HepG2 (cell line): ENCODE data around the gene GRK6. TPM values are rescaled to one million over a fixed set of nuclear protein-coding genes. Genes with fewer than 3 reads are reported as not detected.

Source experiments
- ATAC-seq: fragments of 200-7000 bp; cut with Tn5 transposase; 3 replicates; pipeline ENCODE4 v1.9.1; 2020; ENCODE audit warnings: mild to moderate bottlenecking, moderate library complexity
- BruUV-seq: library from RNA; stranded (reverse); fragments of 400-500 nt; replicated peaks from 2 replicates; lab custom pipeline; 2021; lab: Mats Ljungman, UMichigan
- CTCF ChIA-PET: fragments of 300-600 bp; formaldehyde crosslinking; extraction: SDS; loops from one replicate; lab custom pipeline; 2021; ENCODE audit warnings: low total read pairs, inconsistent platforms, low intra/inter-chr PET ratio; lab: Yijun Ruan, JAX
- POLR2A ChIA-PET: fragments of 350-600 bp; sonication (Branson Sonifier 250); formaldehyde crosslinking; loops from one replicate; lab custom pipeline; 2020; ENCODE audit warnings: antibody characterized with exemption, inconsistent platforms; lab: Yijun Ruan, JAX
- DNase-seq: peaks from one replicate; pipeline ENCODE4 v3.0.0-alpha.2; 2015; ENCODE audit warnings: low spot score
- FAIRE-seq: peaks from 3 replicates; lab custom pipeline; 2011; peaks lifted over from hg19 to GRCh38; lab: Jason Lieb, UNC
- H2AFZ ChIP-seq: one replicate; pipeline ENCODE4 v1.6.1; 2011; ENCODE audit warnings: low read length, inconsistent platforms
- H3K27ac ChIP-seq: fragments of 300-600 bp; 3 replicates; pipeline ENCODE4 v1.8.0; 2011; ENCODE audit warnings: mixed run types, mild to moderate bottlenecking, mixed read lengths, low read length, inconsistent platforms; ENCODE audit not compliant: insufficient read depth; ENCODE audit errors: extremely low read length
- H3K27me3 ChIP-seq, 2 experiments: fragments of 200-600 bp in 1 of 2; 2 replicates in 1 of 2; 3 replicates in 1 of 2; pipeline versions ENCODE4 v1.6.0 to v1.8.0; 2011; ENCODE audit warnings: low read length in 2 of 2, mild to moderate bottlenecking in 2 of 2, moderate library complexity in 2 of 2, inconsistent platforms in 1 of 2; ENCODE audit not compliant: insufficient read depth in 2 of 2, control insufficient read depth in 1 of 2
- H3K36me3 ChIP-seq, 2 experiments: fragments of 200-600 bp in 1 of 2; replicated peaks in 1 of 2; 2 replicates in 1 of 2; 3 replicates in 1 of 2; pipeline versions ENCODE4 v1.5.1 to v1.8.0; 2011; ENCODE audit warnings: low read length in 2 of 2, inconsistent platforms in 1 of 2; ENCODE audit not compliant: insufficient read depth in 2 of 2, control insufficient read depth in 1 of 2
- H3K4me1 ChIP-seq: 2 replicates; pipeline ENCODE4 v1.5.1; 2012; ENCODE audit warnings: low read length, inconsistent platforms; ENCODE audit not compliant: insufficient read depth
- H3K4me2 ChIP-seq: 2 replicates; pipeline ENCODE4 v1.6.0; 2011; ENCODE audit warnings: low read depth, low read length, inconsistent platforms
- H3K4me3 ChIP-seq, 3 experiments: fragments of 200-600 bp in 1 of 3; sonication (generic), shearing (Covaris generic) in 1 of 3; replicated peaks in 1 of 3; 2 replicates each; pipeline ENCODE4 v1.5.1; 2011 to 2016; ENCODE audit warnings: low read length in 3 of 3, inconsistent platforms in 2 of 3, low read depth in 2 of 3, mild to moderate bottlenecking in 2 of 3, control low read depth in 1 of 3, mixed read lengths in 1 of 3; ENCODE audit not compliant: insufficient read depth in 1 of 3
- H3K79me2 ChIP-seq: one replicate; pipeline ENCODE4 v1.6.1; 2011; ENCODE audit warnings: low read length, inconsistent platforms; ENCODE audit not compliant: insufficient read depth
- H3K9ac ChIP-seq: 2 replicates; pipeline ENCODE4 v1.6.0; 2011; ENCODE audit warnings: mild to moderate bottlenecking, low read depth, low read length, inconsistent platforms; ENCODE audit not compliant: insufficient read depth
- H3K9me3 ChIP-seq: 2 replicates; pipeline ENCODE4 v1.5.1; 2012; ENCODE audit warnings: mild to moderate bottlenecking, low read length
- H4K20me1 ChIP-seq: 2 replicates; pipeline ENCODE4 v1.6.0; 2011; ENCODE audit warnings: inconsistent platforms, mild to moderate bottlenecking, low read length, moderate library complexity; ENCODE audit not compliant: insufficient read depth
- ATF3 ChIP-seq: sonication (generic); formaldehyde crosslinking; IDR thresholded peaks from 2 replicates; pipeline ENCODE4 v1.4.0; 2020; ENCODE audit warnings: missing genetic modification reagents
- ATF4 ChIP-seq, 2 experiments: fragments of 450-650 bp in 1 of 2; sonication (generic) in 1 of 2; formaldehyde crosslinking; IDR thresholded peaks; 2 replicates each; pipeline versions ENCODE4 v1.5.0 to v1.8.0; 2020 to 2022; ENCODE audit warnings: mild to moderate bottlenecking in 1 of 2, missing genetic modification reagents in 1 of 2
- FLYWCH1 ChIP-seq: sonication (generic); formaldehyde crosslinking; IDR thresholded peaks from 2 replicates; pipeline ENCODE4 v1.8.1; 2023; ENCODE audit warnings: mild to moderate bottlenecking, missing genetic modification reagents
- MTF1 ChIP-seq: sonication (generic); formaldehyde crosslinking; IDR thresholded peaks from 2 replicates; pipeline ENCODE4 v1.5.0; 2020; ENCODE audit warnings: missing genetic modification reagents
- MZF1 ChIP-seq: sonication (generic); formaldehyde crosslinking; IDR thresholded peaks from 2 replicates; pipeline ENCODE4 v1.8.1; 2023; ENCODE audit warnings: mild to moderate bottlenecking, missing genetic modification reagents, borderline replicate concordance
- PTBP1 ChIP-seq: fragments of 200-400 bp; formaldehyde crosslinking; IDR thresholded peaks from 2 replicates; pipeline ENCODE4 v1.6.1; 2018; ENCODE audit warnings: low read length, low read depth; ENCODE audit not compliant: poor library complexity, severe bottlenecking
- SIN3A ChIP-seq: IDR thresholded peaks from 2 replicates; pipeline ENCODE4 v1.6.1; 2011; ENCODE audit warnings: low read depth, mild to moderate bottlenecking, control low read depth, low read length, borderline replicate concordance
- SNAI1 ChIP-seq: sonication (generic); formaldehyde crosslinking; IDR thresholded peaks from 2 replicates; pipeline ENCODE4 v1.5.0; 2020; ENCODE audit warnings: mild to moderate bottlenecking, missing genetic modification reagents, borderline replicate concordance
- SP4 ChIP-seq: sonication (generic); formaldehyde crosslinking; IDR thresholded peaks from 2 replicates; pipeline ENCODE4 v1.8.1; 2023; ENCODE audit warnings: mild to moderate bottlenecking, missing genetic modification reagents
- TOPORS ChIP-seq: sonication (generic); formaldehyde crosslinking; IDR thresholded peaks from 2 replicates; pipeline ENCODE4 v1.8.0; 2023; ENCODE audit warnings: mild to moderate bottlenecking, missing genetic modification reagents
- ZBTB49 ChIP-seq: sonication (generic); formaldehyde crosslinking; IDR thresholded peaks from 2 replicates; pipeline ENCODE4 v1.4.0; 2020; ENCODE audit warnings: missing genetic modification reagents, borderline replicate concordance
- ZBTB7B ChIP-seq: sonication (generic); formaldehyde crosslinking; IDR thresholded peaks from 2 replicates; pipeline ENCODE4 v1.4.0; 2020; ENCODE audit warnings: missing genetic modification reagents
- ZFX ChIP-seq: sonication (generic); formaldehyde crosslinking; IDR thresholded peaks from 2 replicates; pipeline ENCODE4 v1.4.0; 2020; ENCODE audit warnings: mild to moderate bottlenecking, low read depth, missing genetic modification reagents, moderate library complexity
- ZNF275 ChIP-seq: sonication (generic); formaldehyde crosslinking; IDR thresholded peaks from 2 replicates; pipeline ENCODE4 v1.8.0; 2022; ENCODE audit warnings: missing genetic modification reagents, mild to moderate bottlenecking, inconsistent platforms, borderline replicate concordance
- ZNF382 ChIP-seq: sonication (generic); formaldehyde crosslinking; IDR thresholded peaks from 2 replicates; pipeline ENCODE4 v1.5.0; 2020; ENCODE audit warnings: missing genetic modification reagents, mild to moderate bottlenecking, borderline replicate concordance
- ZNF572 ChIP-seq: sonication (generic); formaldehyde crosslinking; IDR thresholded peaks from 2 replicates; pipeline ENCODE4 v1.5.1; 2020; ENCODE audit warnings: mild to moderate bottlenecking, missing genetic modification reagents
- ZNF710 ChIP-seq: sonication (generic); formaldehyde crosslinking; IDR thresholded peaks from 2 replicates; pipeline ENCODE4 v1.5.0; 2020; ENCODE audit warnings: mild to moderate bottlenecking, missing genetic modification reagents, borderline replicate concordance
- WGBS: methylation state at CpG from one replicate; pipeline ENCODE4 v1.1.6; 2017; ENCODE audit warnings: low lambda C conversion rate; 5-methylcytosine and 5-hydroxymethylcytosine counted together
- in situ Hi-C: cut with HindIII; loops from 2 replicates; pipeline ENCODE4 v1.10.0; 2017; ENCODE audit warnings: low pct_unique_long_range_greater_than_20kb; ENCODE audit not compliant: extremely low pct_ligation_motif_present
- intact Hi-C: fragments of 100-400 bp; cut with micrococcal nuclease; formaldehyde crosslinking; loops from one replicate; pipeline ENCODE4 v1.10.0; 2022; ENCODE audit not compliant: unreplicated experiment
- polyA plus RNA-seq, 8 experiments: library from polyadenylated mRNA; depleted of rRNA in 3 of 8; stranded (reverse) in 7 of 8; unstranded in 1 of 8; fragments of >200 nt; fragmentation: Illumina TruSeq in 4 of 8; extraction: Trizol in 4 of 8; gene quantifications; 2 replicates each; pipeline versions ENCODE4 v1.2.1 to v1.2.3, GENCODE V29; 2011 to 2016; ENCODE audit warnings: low read depth in 4 of 8, missing spikeins in 1 of 8, mixed read lengths in 1 of 8; ENCODE audit not compliant: insufficient read depth in 1 of 8
- total RNA-seq, 5 experiments: library from RNA; depleted of rRNA; stranded (reverse); fragments of >200 nt; fragmentation: Illumina TruSeq; extraction: Trizol; gene quantifications; 2 replicates each; pipeline ENCODE4 v1.2.3, GENCODE V29; 2016; ENCODE audit warnings: low read depth in 1 of 5

Gene GRK6
- total and polyA plus RNA-seq, 2 of the 13 experiments (the other 11 are each of a cell fraction or from before 2014, with no cell fraction given), result 13.2 to 19.9 TPM

- Histone ChIP-seq H3K4me2 (no peak overlapping the region), H3K27me3 (peaks cover 2 to 40% of the 10 kb centered on the region in 2 experiments; a peak in 3 of 5 replicates), H3K9ac (no peak overlapping the region), H3K4me3 (no peak overlapping the region), H3K79me2 (no peaks in the 10 kb centered on the region), H3K36me3 (no peaks in the 10 kb centered on the region), H3K27ac (no peak overlapping the region), H4K20me1 (no peaks in the 10 kb centered on the region), H3K9me3 (no peaks in the 10 kb centered on the region), H3K4me1 (no peaks in the 10 kb centered on the region), H2AFZ (no peak overlapping the region)
- 25% methylated on average over 13 of the region's 16 CpGs for WGBS
- BruUV-seq, result no TSS peak
- no peak for FAIRE-seq
- no peak for ATAC-seq
- POLR2A ChIA-PET, result no interaction called here
- DNase-seq, result no peak
- intact Hi-C loops, result no loop called here
- CTCF ChIA-PET, result no interaction called here
- in situ Hi-C loops, result no loop called here
- TF ChIP-seq ATF4 (CRISPR knock-in tag; IDR thresholded peaks at IDR 0.05) (no peak), TOPORS (no peak), ZNF275 (CRISPR knock-in tag) (no peak), ZBTB49 (no peak), SP4 (no peak), SIN3A (no peak), ZNF382 (no peak), ATF3 (no peak), ZNF710 (CRISPR knock-in tag) (no peak), MZF1 (CRISPR knock-in tag) (no peak), ZFX (CRISPR knock-in tag) (no peak), ZBTB7B (no peak), FLYWCH1 (CRISPR knock-in tag) (no peak), MTF1 (no peak), PTBP1 (no peak), SNAI1 (CRISPR knock-in tag) (no peak), ZNF572 (no peak)
Observed at GRCh38 chr5:177397875-177398390, 28.5 kb upstream of the GRK6 start.
